ENCODE data around the gene SGMS1.

The SGMS1 gene

DNA sequence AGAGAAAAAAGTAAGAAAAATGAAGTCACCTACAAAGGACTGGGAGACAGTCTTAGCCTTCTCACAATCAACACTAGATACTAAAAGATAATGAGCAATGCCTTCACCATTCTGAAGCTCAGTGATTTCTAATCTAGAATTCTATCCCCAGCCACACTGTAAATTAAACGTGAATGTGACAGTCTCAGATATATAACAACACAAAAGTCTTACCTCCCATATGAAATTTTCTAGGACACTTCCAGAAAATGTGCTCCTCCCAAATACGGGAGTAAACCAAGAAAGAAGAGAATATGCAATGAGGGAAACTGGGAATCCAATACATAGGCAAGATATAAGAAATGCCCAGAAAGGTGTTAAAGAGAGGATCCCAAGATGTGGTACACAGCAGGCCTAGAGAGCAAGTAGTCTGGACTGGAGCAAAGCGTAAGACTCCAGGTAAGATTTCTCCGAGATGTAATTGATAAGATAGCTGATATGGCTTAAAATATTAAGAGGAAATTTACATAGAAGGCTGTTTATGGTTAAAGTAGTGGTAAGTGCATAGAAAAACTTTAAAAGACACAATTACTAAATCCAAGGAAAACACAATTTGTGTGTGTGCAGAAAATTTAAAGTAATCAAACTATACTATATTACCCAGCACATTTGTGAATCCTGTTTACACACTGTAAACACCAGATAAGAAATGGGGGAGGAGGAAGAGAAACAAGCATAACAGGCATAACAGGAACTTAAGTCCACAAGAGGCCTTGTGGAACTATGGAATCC is 44.1 kb downstream of the SGMS1 start:
- TF ChIP-seq TOX (CRISPR knock-in tag; IDR thresholded peaks at IDR 0.05; ENCODE audit: borderline replicate concordance): no peak
- TF ChIP-seq, protein P1, sequence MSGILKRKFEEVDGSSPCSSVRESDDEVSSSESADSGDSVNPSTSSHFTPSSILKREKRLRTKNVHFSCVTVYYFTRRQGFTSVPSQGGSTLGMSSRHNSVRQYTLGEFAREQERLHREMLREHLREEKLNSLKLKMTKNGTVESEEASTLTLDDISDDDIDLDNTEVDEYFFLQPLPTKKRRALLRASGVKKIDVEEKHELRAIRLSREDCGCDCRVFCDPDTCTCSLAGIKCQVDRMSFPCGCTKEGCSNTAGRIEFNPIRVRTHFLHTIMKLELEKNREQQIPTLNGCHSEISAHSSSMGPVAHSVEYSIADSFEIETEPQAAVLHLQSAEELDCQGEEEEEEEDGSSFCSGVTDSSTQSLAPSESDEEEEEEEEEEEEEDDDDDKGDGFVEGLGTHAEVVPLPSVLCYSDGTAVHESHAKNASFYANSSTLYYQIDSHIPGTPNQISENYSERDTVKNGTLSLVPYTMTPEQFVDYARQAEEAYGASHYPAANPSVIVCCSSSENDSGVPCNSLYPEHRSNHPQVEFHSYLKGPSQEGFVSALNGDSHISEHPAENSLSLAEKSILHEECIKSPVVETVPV (CRISPR knock-in tag; IDR thresholded peaks at IDR 0.05): no peak
- TF ChIP-seq BACH2 (CRISPR knock-in tag; IDR thresholded peaks at IDR 0.05; ENCODE audit: borderline replicate concordance): no peak
- TF ChIP-seq ZNF8 (CRISPR knock-in tag; IDR thresholded peaks at IDR 0.05): no peak
- TF ChIP-seq ZNF70 (CRISPR knock-in tag; IDR thresholded peaks at IDR 0.05): no peak
- no peak for TF ChIP-seq ZFP3 (CRISPR knock-in tag; IDR thresholded peaks at IDR 0.05)
- TF ChIP-seq GLIS3 (CRISPR knock-in tag; IDR thresholded peaks at IDR 0.05): no peak
- ATAC-seq: no peak

DNA sequence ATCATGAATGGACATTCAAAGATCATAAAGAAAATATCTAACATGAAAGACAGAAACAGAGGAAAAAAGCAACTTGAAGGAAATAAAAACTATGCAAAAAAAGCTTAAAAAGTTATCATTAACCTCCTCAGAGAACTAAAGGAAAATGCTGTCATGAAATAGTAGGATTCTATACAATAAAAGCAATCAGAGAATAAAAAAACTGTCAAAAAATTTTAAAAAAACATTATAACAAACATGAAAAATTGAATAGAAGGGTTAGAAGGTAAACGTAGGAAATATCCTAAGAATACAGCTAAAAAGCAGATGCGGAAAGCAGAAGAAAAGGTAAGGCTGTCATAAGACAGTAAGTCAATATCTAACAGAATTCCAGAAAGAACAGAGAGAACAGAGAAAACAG is 44.8 kb downstream of the SGMS1 start:
- TF ChIP-seq, protein P2, sequence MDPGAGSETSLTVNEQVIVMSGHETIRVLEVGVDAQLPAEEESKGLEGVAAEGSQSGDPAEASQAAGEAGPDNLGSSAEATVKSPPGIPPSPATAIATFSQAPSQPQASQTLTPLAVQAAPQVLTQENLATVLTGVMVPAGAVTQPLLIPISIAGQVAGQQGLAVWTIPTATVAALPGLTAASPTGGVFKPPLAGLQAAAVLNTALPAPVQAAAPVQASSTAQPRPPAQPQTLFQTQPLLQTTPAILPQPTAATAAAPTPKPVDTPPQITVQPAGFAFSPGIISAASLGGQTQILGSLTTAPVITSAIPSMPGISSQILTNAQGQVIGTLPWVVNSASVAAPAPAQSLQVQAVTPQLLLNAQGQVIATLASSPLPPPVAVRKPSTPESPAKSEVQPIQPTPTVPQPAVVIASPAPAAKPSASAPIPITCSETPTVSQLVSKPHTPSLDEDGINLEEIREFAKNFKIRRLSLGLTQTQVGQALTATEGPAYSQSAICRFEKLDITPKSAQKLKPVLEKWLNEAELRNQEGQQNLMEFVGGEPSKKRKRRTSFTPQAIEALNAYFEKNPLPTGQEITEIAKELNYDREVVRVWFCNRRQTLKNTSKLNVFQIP (CRISPR knock-in tag; IDR thresholded peaks at IDR 0.05; ENCODE audit: borderline replicate concordance, low read depth): no peak
- TF ChIP-seq ZFP3 (CRISPR knock-in tag; IDR thresholded peaks at IDR 0.05) (no peak), ZNF565 (CRISPR knock-in tag; conservative IDR thresholded peaks at IDR 0.05; ENCODE audit: low read depth) (no peak), TCF4 (CRISPR knock-in tag; IDR thresholded peaks at IDR 0.05; ENCODE audit: borderline replicate concordance) (no peak), ZNF8 (CRISPR knock-in tag; IDR thresholded peaks at IDR 0.05) (no peak), PATZ1 (CRISPR knock-in tag; IDR thresholded peaks at IDR 0.05; ENCODE audit: borderline replicate concordance) (no peak), ISL1 (CRISPR knock-in tag; IDR thresholded peaks at IDR 0.05) (no peak), SNAI2 (CRISPR knock-in tag; IDR thresholded peaks at IDR 0.05) (no peak), ZFP30 (CRISPR knock-in tag; IDR thresholded peaks at IDR 0.05) (no peak), CSDC2 (CRISPR knock-in tag; IDR thresholded peaks at IDR 0.05) (no peak)
- ATAC-seq: no peak

DNA sequence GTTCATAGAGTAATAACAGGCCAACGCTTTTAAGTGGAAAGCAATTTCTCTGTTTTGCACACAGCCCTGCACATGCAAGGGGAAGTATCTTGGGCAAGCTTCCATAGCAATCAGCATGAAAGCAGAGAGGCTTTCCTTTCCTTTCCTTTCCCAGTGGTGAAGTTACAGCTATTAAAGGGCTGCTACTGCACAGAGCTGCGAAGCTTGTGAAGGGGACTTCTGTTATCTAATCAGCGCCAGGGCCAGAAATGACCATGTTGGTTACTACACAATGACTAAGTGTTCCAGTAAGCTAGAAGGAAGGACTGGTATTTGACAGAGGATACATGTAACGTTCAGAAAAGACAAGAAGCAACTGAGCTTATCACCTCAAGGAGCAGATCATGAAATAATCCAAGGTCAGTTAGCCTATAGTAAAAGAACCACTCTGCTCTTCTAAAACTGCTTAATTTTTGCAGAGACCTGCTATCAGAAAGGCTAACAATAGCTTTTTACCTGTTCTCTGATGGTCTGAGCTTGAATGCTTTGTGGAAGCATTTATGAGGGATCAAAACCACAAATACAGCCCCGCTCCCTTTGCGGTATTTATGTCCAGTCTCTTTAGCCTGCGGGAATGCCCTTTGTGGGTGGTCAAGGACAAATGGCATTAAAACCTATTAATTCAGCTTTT is 45.9 kb downstream of the SGMS1 start:
- TF ChIP-seq TOX (CRISPR knock-in tag; IDR thresholded peaks at IDR 0.05; ENCODE audit: borderline replicate concordance): no peak
- no peak for TF ChIP-seq GLIS3 (CRISPR knock-in tag; IDR thresholded peaks at IDR 0.05)
- no peak for TF ChIP-seq BACH2 (CRISPR knock-in tag; IDR thresholded peaks at IDR 0.05; ENCODE audit: borderline replicate concordance)
- TF ChIP-seq ISL1 (CRISPR knock-in tag; IDR thresholded peaks at IDR 0.05): 0 out of 2 replicates have a peak, but pooled peaks have one; percentile 25
- 0 out of 2 replicates have a peak, but pooled peaks have one; percentile 41 for TF ChIP-seq ZFP3 (CRISPR knock-in tag; IDR thresholded peaks at IDR 0.05)
- TF ChIP-seq, protein P2 (CRISPR knock-in tag; IDR thresholded peaks at IDR 0.05; ENCODE audit: borderline replicate concordance, low read depth): no peak
- TF ChIP-seq SNAI2 (CRISPR knock-in tag; IDR thresholded peaks at IDR 0.05): no peak
- ATAC-seq: peak; percentile 73

DNA sequence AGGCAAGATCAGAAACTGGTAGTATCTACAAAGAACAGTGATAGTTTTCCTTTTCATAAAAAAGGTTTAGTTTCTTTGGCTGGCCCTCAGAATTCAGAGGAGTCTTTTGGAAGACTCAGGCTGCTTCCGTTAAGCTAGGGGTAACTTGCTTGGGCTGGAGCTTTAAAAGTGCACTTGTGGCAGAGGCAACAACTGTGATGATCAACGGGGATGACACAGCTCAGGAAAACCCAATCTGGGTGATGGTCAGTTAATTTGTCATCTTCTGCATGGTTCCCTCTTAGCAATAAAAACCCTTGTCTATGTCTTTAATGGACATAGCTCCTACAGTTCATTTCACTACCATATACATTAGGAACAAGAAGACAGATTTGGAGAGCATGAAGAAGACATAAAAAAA is 46.7 kb downstream of the SGMS1 start:
- no peak for TF ChIP-seq CREB5 (CRISPR knock-in tag; IDR thresholded peaks at IDR 0.05; ENCODE audit: low read depth)
- no peak for TF ChIP-seq CSDC2 (CRISPR knock-in tag; IDR thresholded peaks at IDR 0.05)
- TF ChIP-seq GLIS3 (CRISPR knock-in tag; IDR thresholded peaks at IDR 0.05): no peak
- TF ChIP-seq TCF4 (CRISPR knock-in tag; IDR thresholded peaks at IDR 0.05; ENCODE audit: borderline replicate concordance): no peak
- TF ChIP-seq ZNF565 (CRISPR knock-in tag; conservative IDR thresholded peaks at IDR 0.05; ENCODE audit: low read depth): no peak
- TF ChIP-seq TOX (CRISPR knock-in tag; IDR thresholded peaks at IDR 0.05; ENCODE audit: borderline replicate concordance): no peak
- no peak for TF ChIP-seq ZFP30 (CRISPR knock-in tag; IDR thresholded peaks at IDR 0.05)
- TF ChIP-seq PPARA (CRISPR knock-in tag; IDR thresholded peaks at IDR 0.05; ENCODE audit: borderline replicate concordance): no peak
- TF ChIP-seq ESRRG (CRISPR knock-in tag; IDR thresholded peaks at IDR 0.05): no peak
- TF ChIP-seq ZC3H10 (CRISPR knock-in tag; IDR thresholded peaks at IDR 0.05): no peak
- TF ChIP-seq ZFP3 (CRISPR knock-in tag; IDR thresholded peaks at IDR 0.05): no peak
- TF ChIP-seq SNAI2 (CRISPR knock-in tag; IDR thresholded peaks at IDR 0.05): no peak
- TF ChIP-seq OSR1 (CRISPR knock-in tag; IDR thresholded peaks at IDR 0.05): no peak
- no peak for TF ChIP-seq ISL1 (CRISPR knock-in tag; IDR thresholded peaks at IDR 0.05)
- TF ChIP-seq, protein P2 (CRISPR knock-in tag; IDR thresholded peaks at IDR 0.05; ENCODE audit: borderline replicate concordance, low read depth): no peak
- no peak for ATAC-seq

All from SK-N-SH treated with all-trans-retinoic acid at 6 μM for 48 hours (cell line).